Mucosa of rectum (tissue), 2 donors: Measurements from ENCODE around the gene PKM.

Experiments
- H3K27ac ChIP-seq, 2 donors: one replicate each; pipeline ENCODE4 v1.7.0; 2013; ENCODE audit warnings: inconsistent platforms in 2 of 2, low read depth in 2 of 2, low read length in 2 of 2
- H3K27me3 ChIP-seq, 2 donors: one replicate each; pipeline ENCODE4 v1.7.0; 2013; ENCODE audit warnings: low read length in 2 of 2; ENCODE audit not compliant: control insufficient read depth in 2 of 2, insufficient read depth in 2 of 2
- H3K36me3 ChIP-seq, 2 donors: one replicate each; pipeline ENCODE4 v1.7.0; 2013; ENCODE audit warnings: low read length in 2 of 2; ENCODE audit not compliant: control insufficient read depth in 2 of 2, insufficient read depth in 2 of 2
- H3K4me1 ChIP-seq, 2 donors: one replicate each; pipeline ENCODE4 v1.7.0; 2013; ENCODE audit warnings: low read length in 2 of 2, mild to moderate bottlenecking in 1 of 2; ENCODE audit not compliant: control insufficient read depth in 2 of 2, insufficient read depth in 2 of 2
- H3K4me3 ChIP-seq, 2 donors: one replicate each; pipeline ENCODE4 v1.7.0; 2013; ENCODE audit warnings: low read length in 2 of 2
- H3K9ac ChIP-seq, 2 donors: one replicate each; pipeline ENCODE4 v1.7.0; 2013; ENCODE audit warnings: low read length in 2 of 2, low read depth in 1 of 2, mild to moderate bottlenecking in 1 of 2
- H3K9me3 ChIP-seq, 2 donors: one replicate each; pipeline ENCODE4 v1.7.0; 2013; ENCODE audit warnings: low read length in 2 of 2; ENCODE audit not compliant: control insufficient read depth in 2 of 2
- donor health status: healthy.
- donor health status: Normal muscosa, but diverticular disease.

The PKM gene

DNA sequence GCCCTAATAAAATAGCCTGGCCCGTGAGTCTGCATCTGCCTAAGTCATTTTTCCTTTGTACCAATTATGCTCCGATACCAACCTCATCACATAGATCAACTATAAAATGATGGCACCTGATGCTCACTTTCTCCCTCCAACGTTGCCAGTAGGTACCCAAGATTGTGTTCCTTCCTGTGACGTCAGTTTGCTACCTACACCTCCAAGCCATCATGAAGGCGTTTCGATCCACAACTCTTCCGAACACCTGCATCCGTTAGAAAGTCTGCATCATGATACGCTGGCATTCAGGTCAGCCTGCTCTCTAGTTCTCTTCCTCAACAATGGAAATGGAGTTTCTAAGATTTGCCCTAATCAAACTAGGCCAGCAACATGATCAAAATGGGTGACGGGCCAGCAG lies 7.7 kb downstream of the PKM start:
- no peak overlapping the region for H3K27ac ChIP-seq
- H3K9ac ChIP-seq, result no peak overlapping the region
- no peaks in the 10 kb centered on the region for H3K9me3 ChIP-seq
- H3K36me3 ChIP-seq, result peaks cover 15 to 33% of the 10 kb centered on the region in 2 donors
- no peak overlapping the region for H3K4me3 ChIP-seq
- no peaks in the 10 kb centered on the region for H3K27me3 ChIP-seq
- H3K4me1 ChIP-seq, result peaks cover 9 to 11% of the 10 kb centered on the region in 2 donors

DNA sequence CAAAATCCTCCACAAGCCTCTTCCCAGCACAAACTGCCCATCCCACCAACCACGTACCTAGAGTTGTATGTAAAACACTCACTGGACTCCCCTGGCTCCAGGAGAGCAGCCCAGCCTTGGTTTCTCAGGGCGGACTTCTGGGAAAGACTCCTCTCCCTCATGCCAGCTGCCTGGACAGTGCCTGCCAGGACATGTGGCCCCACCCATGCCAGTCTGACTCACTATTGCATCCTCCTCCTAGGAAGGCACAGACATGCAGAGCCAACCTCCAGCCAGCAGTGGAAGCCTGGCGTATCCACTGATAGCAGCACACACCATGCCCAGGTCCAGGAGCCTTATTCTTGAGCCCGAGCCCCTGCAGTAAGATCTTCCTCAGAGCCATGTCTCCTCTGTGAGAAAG lies 8.6 kb downstream of the PKM start:
- H3K9me3 ChIP-seq, result no peaks in the 10 kb centered on the region
- no peaks in the 10 kb centered on the region for H3K27me3 ChIP-seq
- H3K36me3 ChIP-seq, result peaks cover 23 to 38% of the 10 kb centered on the region in 2 donors
- no peak overlapping the region for H3K9ac ChIP-seq
- no peak overlapping the region for H3K4me3 ChIP-seq
- peaks cover 9% of the 10 kb centered on the region in 2 donors for H3K4me1 ChIP-seq
- no peak overlapping the region for H3K27ac ChIP-seq

DNA sequence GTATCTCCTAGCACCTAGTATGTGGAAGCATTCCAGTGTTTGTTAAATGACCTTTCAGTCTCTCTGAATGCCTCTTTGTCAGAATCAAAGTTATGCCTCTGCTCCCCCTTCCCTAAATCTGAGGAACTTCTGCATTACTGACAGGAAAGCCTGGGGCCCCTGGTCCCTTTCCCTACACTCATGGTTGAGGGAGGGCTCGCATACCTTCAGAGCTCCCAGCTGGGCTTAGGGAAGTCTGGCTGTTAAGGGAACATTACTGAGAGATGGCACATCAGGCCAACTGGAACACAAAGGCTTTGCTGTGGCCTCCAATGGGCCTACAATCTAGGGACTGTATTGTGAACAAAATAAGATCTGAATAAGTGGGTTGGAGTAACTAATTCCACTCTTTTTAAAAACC lies 10.3 kb downstream of the PKM start:
- H3K27ac ChIP-seq, result no peak overlapping the region
- peaks cover 40 to 49% of the 10 kb centered on the region in 2 donors for H3K36me3 ChIP-seq
- no peak overlapping the region for H3K9ac ChIP-seq
- H3K4me1 ChIP-seq, result no peaks in the 10 kb centered on the region
- H3K9me3 ChIP-seq, result no peaks in the 10 kb centered on the region
- H3K4me3 ChIP-seq, result no peak overlapping the region
- H3K27me3 ChIP-seq, result no peaks in the 10 kb centered on the region

DNA sequence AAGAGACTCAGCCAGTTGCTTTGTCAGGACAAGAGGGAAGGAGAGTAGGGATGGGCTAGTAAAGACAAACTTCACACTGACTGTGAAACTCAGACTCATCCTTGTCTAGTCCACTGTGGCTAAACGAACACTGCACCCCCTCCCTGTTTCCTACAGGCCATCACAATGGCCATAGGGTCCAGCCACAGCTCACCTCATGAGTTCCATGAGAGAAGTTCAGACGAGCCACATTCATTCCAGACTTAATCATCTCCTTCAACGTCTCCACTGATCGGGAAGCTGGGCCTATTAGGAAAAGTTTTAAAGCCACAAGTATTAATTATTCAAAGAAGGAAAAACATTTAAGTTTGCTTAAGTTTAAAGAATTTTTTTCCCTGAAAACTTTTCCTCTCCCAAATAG lies 13.8 kb downstream of the PKM start:
- H3K4me3 ChIP-seq, result no peak overlapping the region
- peaks cover 55 to 59% of the 10 kb centered on the region in 2 donors for H3K36me3 ChIP-seq
- H3K27ac ChIP-seq, result no peak overlapping the region
- H3K27me3 ChIP-seq, result no peaks in the 10 kb centered on the region
- no peaks in the 10 kb centered on the region for H3K9me3 ChIP-seq
- H3K9ac ChIP-seq, result no peak overlapping the region
- H3K4me1 ChIP-seq, result no peaks in the 10 kb centered on the region

DNA sequence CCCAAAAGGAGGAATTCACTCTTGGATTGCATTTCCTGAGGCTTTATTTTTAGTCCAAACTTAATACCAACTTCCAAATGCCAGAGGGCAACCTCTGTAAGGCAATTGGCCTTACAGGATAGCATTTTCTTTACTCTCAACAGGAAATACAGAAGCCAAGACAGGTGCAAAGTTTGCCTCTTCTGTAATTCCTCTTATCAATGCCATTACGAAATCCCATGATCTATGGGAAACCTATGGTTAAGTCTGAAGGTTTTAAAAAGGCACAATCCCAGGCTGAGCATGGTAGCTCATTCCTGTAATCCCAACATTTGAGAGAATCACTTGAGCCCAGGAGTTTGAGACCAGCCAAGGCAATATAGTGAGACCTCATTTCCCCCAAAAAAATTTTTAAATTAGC lies 14.9 kb downstream of the PKM start:
- H3K4me1 ChIP-seq, result no peaks in the 10 kb centered on the region
- peaks cover 63% of the 10 kb centered on the region in 2 donors for H3K36me3 ChIP-seq
- no peak overlapping the region for H3K27ac ChIP-seq
- no peaks in the 10 kb centered on the region for H3K9me3 ChIP-seq
- no peaks in the 10 kb centered on the region for H3K27me3 ChIP-seq
- no peak overlapping the region for H3K4me3 ChIP-seq
- no peak overlapping the region for H3K9ac ChIP-seq

DNA sequence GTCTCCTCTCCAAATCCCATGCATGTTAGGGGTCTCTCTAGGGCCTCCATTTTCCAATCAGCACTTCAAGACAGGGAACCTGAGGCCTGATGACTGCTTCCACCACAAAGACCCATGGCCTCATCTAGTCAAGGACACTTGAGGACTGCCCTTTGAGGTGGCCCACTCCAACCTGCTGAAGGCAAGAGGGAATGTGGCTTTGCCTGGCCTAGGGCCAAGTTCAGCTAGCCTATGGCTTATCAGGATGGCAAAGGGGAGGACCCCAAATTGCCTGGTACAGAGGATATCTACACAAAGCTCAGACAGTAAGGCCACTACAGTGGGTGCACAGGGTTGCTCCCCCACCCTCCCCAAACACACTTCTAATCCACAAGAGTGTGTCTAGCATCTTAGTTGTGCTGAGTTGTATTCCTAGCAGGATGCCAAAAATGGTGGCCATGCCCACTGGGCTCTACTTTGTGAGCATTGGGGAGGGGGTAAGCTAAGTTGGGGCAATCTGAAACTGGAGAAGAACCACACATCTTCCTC lies 23.4 kb downstream of the PKM start:
- no peak overlapping the region for H3K27ac ChIP-seq
- no peaks in the 10 kb centered on the region for H3K4me1 ChIP-seq
- H3K4me3 ChIP-seq, result no peak overlapping the region
- no peak overlapping the region for H3K9ac ChIP-seq
- peaks cover 82 to 88% of the 10 kb centered on the region in 2 donors for H3K36me3 ChIP-seq
- no peaks in the 10 kb centered on the region for H3K9me3 ChIP-seq
- H3K27me3 ChIP-seq, result no peaks in the 10 kb centered on the region

DNA sequence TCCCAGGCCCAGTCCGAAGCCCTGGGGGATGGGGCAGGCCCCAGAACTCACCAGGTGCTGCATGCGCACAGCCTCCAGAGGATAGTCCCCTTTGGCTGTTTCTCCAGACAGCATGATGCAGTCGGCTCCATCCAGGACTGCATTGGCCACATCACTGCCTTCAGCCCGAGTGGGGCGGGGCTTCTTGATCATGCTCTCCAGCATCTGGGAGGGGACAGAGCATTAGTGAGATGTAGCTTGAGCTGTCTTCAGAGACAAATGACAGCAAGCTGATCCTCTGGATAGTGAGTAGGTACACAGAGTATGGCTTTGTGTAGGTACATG lies 24.4 kb downstream of the PKM start:
- Histone ChIP-seq H3K4me1 (no peaks in the 10 kb centered on the region), H3K9me3 (no peaks in the 10 kb centered on the region), H3K4me3 (no peak overlapping the region), H3K9ac (no peak overlapping the region), H3K27ac (no peak overlapping the region), H3K36me3 (peaks cover 87 to 93% of the 10 kb centered on the region in 2 donors), H3K27me3 (no peaks in the 10 kb centered on the region)

DNA sequence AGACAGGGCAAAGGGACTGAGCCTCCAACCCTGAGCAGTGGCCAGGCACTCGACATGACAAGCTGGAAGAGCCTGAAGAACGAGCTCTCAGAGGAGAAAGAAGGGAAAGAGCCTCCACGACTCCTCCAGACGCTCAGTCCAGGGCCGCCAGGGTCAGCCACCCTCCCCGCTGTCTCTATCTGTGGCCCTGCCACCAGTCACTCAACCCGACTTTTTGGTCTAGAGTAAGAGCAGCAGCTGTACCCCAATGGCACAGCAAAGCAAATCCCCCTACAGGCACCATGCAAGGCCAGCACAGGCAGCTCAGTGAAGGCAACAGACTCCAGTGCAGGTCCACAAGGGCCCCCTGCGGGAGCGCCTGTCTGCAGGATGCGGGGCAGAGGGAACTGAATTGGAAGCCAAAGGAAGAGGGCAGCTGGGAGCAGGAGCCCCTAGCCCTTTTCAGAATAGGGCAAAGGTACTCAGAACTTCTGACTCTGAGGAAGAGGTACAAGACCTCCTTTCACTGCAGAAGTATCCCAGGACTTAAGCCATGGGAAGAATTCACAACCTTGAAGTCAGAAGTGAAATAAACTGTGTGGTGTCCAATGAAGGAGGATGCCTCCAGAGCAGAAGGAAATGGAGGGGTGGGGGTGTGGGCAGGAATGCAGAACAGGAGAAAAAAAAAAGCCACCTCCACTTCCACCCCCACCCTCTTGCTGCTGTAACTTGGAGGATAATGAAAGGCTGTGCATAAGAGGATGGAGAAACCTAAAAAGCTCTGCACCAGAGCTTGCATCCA lies 24.9 kb downstream of the PKM start:
- no peaks in the 10 kb centered on the region for H3K9me3 ChIP-seq
- no peak overlapping the region for H3K9ac ChIP-seq
- no peaks in the 10 kb centered on the region for H3K27me3 ChIP-seq
- peaks cover 90 to 94% of the 10 kb centered on the region in 2 donors for H3K36me3 ChIP-seq
- no peak overlapping the region for H3K27ac ChIP-seq
- H3K4me1 ChIP-seq, result no peaks in the 10 kb centered on the region
- no peak overlapping the region for H3K4me3 ChIP-seq

DNA sequence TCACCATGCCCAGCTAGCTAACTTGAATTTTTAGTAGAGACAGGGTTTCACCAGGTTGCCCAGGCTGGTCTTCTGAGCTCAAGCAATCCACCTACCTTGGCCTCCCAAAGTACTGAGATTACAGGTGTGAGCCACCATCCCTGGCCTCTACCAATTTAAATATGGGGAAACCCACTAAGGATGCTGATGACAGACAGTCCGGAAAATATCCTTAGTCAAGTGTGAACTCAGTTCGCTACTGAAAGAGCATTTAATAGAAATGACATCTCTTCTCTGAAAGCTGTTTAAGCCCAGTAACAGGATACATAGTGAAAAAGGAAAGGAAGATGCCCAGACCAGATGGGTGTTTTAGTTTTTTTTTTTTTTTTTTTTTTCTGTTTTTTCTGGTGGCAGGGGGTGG lies 25.7 kb downstream of the PKM start:
- Histone ChIP-seq H3K27me3 (no peaks in the 10 kb centered on the region), H3K9me3 (no peaks in the 10 kb centered on the region), H3K9ac (no peak overlapping the region), H3K27ac (no peak overlapping the region), H3K36me3 (peaks cover 89 to 95% of the 10 kb centered on the region in 2 donors), H3K4me3 (no peak overlapping the region), H3K4me1 (no peaks in the 10 kb centered on the region)

DNA sequence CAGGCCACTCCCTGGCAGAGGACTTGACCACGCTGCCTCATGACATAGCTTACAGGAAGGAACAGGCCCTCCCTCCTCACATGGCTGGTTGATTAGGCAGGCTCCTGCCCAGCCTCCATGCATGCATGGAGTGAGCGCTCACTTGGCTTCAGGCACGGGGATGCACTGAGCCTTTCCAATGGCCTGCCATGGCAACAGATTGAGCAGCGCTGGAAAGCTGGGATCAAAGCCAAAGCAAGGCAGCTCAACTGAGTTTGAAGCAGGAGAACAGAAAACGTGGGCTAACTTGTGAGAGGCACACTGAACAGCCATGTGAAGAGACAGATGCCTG lies 27.5 kb downstream of the PKM start:
- peaks cover 0 to 2% of the 10 kb centered on the region in 2 donors for H3K4me1 ChIP-seq
- no peak overlapping the region for H3K27ac ChIP-seq
- peaks cover 86 to 95% of the 10 kb centered on the region in 2 donors for H3K36me3 ChIP-seq
- no peak overlapping the region for H3K9ac ChIP-seq
- H3K27me3 ChIP-seq, result no peaks in the 10 kb centered on the region
- H3K4me3 ChIP-seq, result no peak overlapping the region
- H3K9me3 ChIP-seq, result no peaks in the 10 kb centered on the region
